Measurements from ENCODE around the gene SLC8A1.

- TF ChIP-seq, protein P1, sequence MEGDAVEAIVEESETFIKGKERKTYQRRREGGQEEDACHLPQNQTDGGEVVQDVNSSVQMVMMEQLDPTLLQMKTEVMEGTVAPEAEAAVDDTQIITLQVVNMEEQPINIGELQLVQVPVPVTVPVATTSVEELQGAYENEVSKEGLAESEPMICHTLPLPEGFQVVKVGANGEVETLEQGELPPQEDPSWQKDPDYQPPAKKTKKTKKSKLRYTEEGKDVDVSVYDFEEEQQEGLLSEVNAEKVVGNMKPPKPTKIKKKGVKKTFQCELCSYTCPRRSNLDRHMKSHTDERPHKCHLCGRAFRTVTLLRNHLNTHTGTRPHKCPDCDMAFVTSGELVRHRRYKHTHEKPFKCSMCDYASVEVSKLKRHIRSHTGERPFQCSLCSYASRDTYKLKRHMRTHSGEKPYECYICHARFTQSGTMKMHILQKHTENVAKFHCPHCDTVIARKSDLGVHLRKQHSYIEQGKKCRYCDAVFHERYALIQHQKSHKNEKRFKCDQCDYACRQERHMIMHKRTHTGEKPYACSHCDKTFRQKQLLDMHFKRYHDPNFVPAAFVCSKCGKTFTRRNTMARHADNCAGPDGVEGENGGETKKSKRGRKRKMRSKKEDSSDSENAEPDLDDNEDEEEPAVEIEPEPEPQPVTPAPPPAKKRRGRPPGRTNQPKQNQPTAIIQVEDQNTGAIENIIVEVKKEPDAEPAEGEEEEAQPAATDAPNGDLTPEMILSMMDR (IDR thresholded peaks at IDR 0.05), result no peak
- TF ChIP-seq POLR2A (IDR thresholded peaks at IDR 0.05), result no peak
Observed at GRCh38 chr2:40127146-40127545, 324.7 kb downstream of the SLC8A1 start.
